22Rv1 (cell line): ENCODE measurements around the gene IDH1.

Source experiments
- ZFX ChIP-seq: fragments of 450-650 bp; IDR thresholded peaks from 2 replicates; pipeline ENCODE4 v1.6.1; 2017; ENCODE audit warnings: antibody characterized with exemption, borderline replicate concordance
- TF ChIP-seq, protein P1 (sequence below): fragments of 450-650 bp; IDR thresholded peaks from 2 replicates; pipeline ENCODE4 v1.5.1; 2017; ENCODE audit warnings: mild to moderate bottlenecking

DNA sequence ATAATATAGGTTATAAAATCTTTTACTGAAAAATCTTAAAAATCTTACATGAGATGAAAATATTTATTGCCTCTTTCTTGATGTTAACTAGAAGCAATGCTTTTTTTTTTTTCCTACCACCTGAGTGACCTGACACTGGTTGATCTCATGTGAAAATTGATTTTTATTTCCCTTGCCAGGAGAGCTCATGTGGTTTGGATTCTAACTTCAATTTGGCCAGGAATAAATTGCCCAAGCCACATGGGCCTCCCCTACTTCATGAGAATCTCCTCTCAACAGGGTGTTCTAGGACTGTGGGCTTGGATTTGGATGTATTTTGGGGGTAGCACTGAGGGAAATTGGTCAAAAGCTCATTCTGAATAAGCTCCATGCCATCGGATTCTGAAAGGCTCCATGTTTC is 20.1 kb downstream of the IDH1 start:
- TF ChIP-seq, protein P1, sequence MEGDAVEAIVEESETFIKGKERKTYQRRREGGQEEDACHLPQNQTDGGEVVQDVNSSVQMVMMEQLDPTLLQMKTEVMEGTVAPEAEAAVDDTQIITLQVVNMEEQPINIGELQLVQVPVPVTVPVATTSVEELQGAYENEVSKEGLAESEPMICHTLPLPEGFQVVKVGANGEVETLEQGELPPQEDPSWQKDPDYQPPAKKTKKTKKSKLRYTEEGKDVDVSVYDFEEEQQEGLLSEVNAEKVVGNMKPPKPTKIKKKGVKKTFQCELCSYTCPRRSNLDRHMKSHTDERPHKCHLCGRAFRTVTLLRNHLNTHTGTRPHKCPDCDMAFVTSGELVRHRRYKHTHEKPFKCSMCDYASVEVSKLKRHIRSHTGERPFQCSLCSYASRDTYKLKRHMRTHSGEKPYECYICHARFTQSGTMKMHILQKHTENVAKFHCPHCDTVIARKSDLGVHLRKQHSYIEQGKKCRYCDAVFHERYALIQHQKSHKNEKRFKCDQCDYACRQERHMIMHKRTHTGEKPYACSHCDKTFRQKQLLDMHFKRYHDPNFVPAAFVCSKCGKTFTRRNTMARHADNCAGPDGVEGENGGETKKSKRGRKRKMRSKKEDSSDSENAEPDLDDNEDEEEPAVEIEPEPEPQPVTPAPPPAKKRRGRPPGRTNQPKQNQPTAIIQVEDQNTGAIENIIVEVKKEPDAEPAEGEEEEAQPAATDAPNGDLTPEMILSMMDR, result no peak
- no peak for TF ChIP-seq ZFX
